ENCODE data around the gene TCEA2.

- TF ChIP-seq ZNF138 (CRISPR knock-in tag; IDR thresholded peaks at IDR 0.05; ENCODE audit: low read depth) (no peak), POLR2A (IDR thresholded peaks at IDR 0.05; ENCODE audit: insufficient read depth in 1 of 2, low read depth in 2 of 2, low read length in 2 of 2) (no peak), PAX8 (CRISPR knock-in tag; IDR thresholded peaks at IDR 0.05; ENCODE audit: borderline replicate concordance) (no peak), ZNF20 (CRISPR knock-in tag; IDR thresholded peaks at IDR 0.05) (no peak), BRCA1 (CRISPR knock-in tag; IDR thresholded peaks at IDR 0.05) (no peak), CTCF (CRISPR knock-in tag; IDR thresholded peaks at IDR 0.05) (no peak)
Measured at GRCh38 chr20:64055396-64055892, 7.6 kb upstream of the TCEA2 start.
